Transverse colon (tissue), 4 donors: ENCODE data around the gene MAMDC2.

Experiments
- CTCF ChIP-seq, 5 experiments: fragments of 200-600 bp in 3 of 5; fragments of 450-650 bp in 2 of 5; sonication (generic) in 3 of 5; IDR thresholded peaks; 1 replicate in 2 of 5; 2 replicates in 3 of 5; pipeline ENCODE4 v1.5.1; 2016 to 2017; ENCODE audit warnings: antibody characterized with exemption in 5 of 5, inconsistent platforms in 3 of 5, mild to moderate bottlenecking in 2 of 5, moderate library complexity in 1 of 5
- EP300 ChIP-seq: sonication (generic); formaldehyde crosslinking; IDR thresholded peaks from one replicate; pipeline ENCODE4 v1.6.1; 2017; ENCODE audit warnings: antibody characterized with exemption, low read depth
- POLR2AphosphoS5 ChIP-seq, 3 donors: sonication (generic); formaldehyde crosslinking; IDR thresholded peaks; one replicate each; pipeline ENCODE4 v1.6.1; 2016; ENCODE audit warnings: antibody characterized with exemption in 3 of 3

GRCh38 chr9:70011366-70011765, 32.3 kb upstream of the MAMDC2 start:
- no peak for TF ChIP-seq EP300
- TF ChIP-seq POLR2AphosphoS5 (IDR thresholded peaks at IDR 0.05), result no peak
- TF ChIP-seq CTCF (IDR thresholded peaks at IDR 0.05), result no peak
